Measurements from ENCODE around the gene DIDO1.
A peak's percentile ranks its signal among the peaks of the same experiment; 100 is the strongest.

Gene DIDO1

GRCh38 chr20:62832951-62833391 is 93.3 kb downstream of the DIDO1 start:
- H3K4me3 ChIP-seq (IDR thresholded peaks at IDR 0.05; ENCODE audit: insufficient read depth, low read depth, low read length): no peak overlapping the region
- no peaks in the 10 kb centered on the region for H3K36me3 ChIP-seq (ENCODE audit: insufficient read depth)
- H3K27ac ChIP-seq: peak overlapping the region; percentile 85
- no peaks in the 10 kb centered on the region for H4K20me1 ChIP-seq (ENCODE audit: insufficient read depth)
- peaks cover 43% of the 10 kb centered on the region for H3K4me1 ChIP-seq (ENCODE audit: low read depth, poor library complexity, severe bottlenecking)
- TF ChIP-seq CTCF (conservative IDR thresholded peaks at IDR 0.05; ENCODE audit: low read depth, low read length): no peak
- peak overlapping the region; percentile 57 for H3K9ac ChIP-seq
- H3K27me3 ChIP-seq (ENCODE audit: insufficient read depth, low read depth): no peaks in the 10 kb centered on the region
- H3K4me2 ChIP-seq: peak overlapping the region; percentile 64
- H2AFZ ChIP-seq (ENCODE audit: low read depth): peak overlapping the region; percentile 66
- no peaks in the 10 kb centered on the region for H3K79me2 ChIP-seq (ENCODE audit: insufficient read depth, low read depth)

GRCh38 chr20:62832212-62832922 is 93.9 kb downstream of the DIDO1 start:
- Histone ChIP-seq H3K4me2 (peak overlapping the region; percentile 64), H3K27ac (peak overlapping the region; percentile 85)

GRCh38 chr20:62831854-62832211 is 94.5 kb downstream of the DIDO1 start:
- peak overlapping the region; percentile 66 for H2AFZ ChIP-seq (ENCODE audit: low read depth)
- peaks cover 34% of the 10 kb centered on the region for H3K4me1 ChIP-seq (ENCODE audit: low read depth, poor library complexity, severe bottlenecking)
- no peaks in the 10 kb centered on the region for H3K27me3 ChIP-seq (ENCODE audit: insufficient read depth, low read depth)
- no peaks in the 10 kb centered on the region for H3K79me2 ChIP-seq (ENCODE audit: insufficient read depth, low read depth)
- TF ChIP-seq CTCF (conservative IDR thresholded peaks at IDR 0.05; ENCODE audit: low read depth, low read length): no peak
- H3K4me2 ChIP-seq: peak overlapping the region; percentile 64
- H3K9ac ChIP-seq: peak overlapping the region; percentile 25; the same call in 1 of the 2 replicates
- peak overlapping the region; percentile 85 for H3K27ac ChIP-seq
- H4K20me1 ChIP-seq (ENCODE audit: insufficient read depth): no peaks in the 10 kb centered on the region
- H3K4me3 ChIP-seq (IDR thresholded peaks at IDR 0.05; ENCODE audit: insufficient read depth, low read depth, low read length): no peak overlapping the region
- no peaks in the 10 kb centered on the region for H3K36me3 ChIP-seq (ENCODE audit: insufficient read depth)

More at GRCh38 chr20:62832212-62832922, 93.9 kb downstream of the DIDO1 start:
- Histone ChIP-seq H4K20me1 (ENCODE audit: insufficient read depth) (no peaks in the 10 kb centered on the region), H3K9ac (peak overlapping the region; percentile 57; the same call in 1 of the 2 replicates), H3K4me3 (IDR thresholded peaks at IDR 0.05; ENCODE audit: insufficient read depth, low read depth, low read length) (no peak overlapping the region), H3K27me3 (ENCODE audit: insufficient read depth, low read depth) (no peaks in the 10 kb centered on the region), H3K4me1 (ENCODE audit: low read depth, poor library complexity, severe bottlenecking) (peaks cover 38% of the 10 kb centered on the region), H3K79me2 (ENCODE audit: insufficient read depth, low read depth) (no peaks in the 10 kb centered on the region), H3K36me3 (ENCODE audit: insufficient read depth) (no peaks in the 10 kb centered on the region), H2AFZ (ENCODE audit: low read depth) (peak overlapping the region; percentile 66)
- TF ChIP-seq CTCF (conservative IDR thresholded peaks at IDR 0.05; ENCODE audit: low read depth, low read length): no peak; the same call in 1 of the 2 replicates

- Histone ChIP-seq H3K4me2 (peak overlapping the region; percentile 64), H3K36me3 (ENCODE audit: insufficient read depth) (no peaks in the 10 kb centered on the region), H2AFZ (ENCODE audit: low read depth) (peak overlapping the region; percentile 66; the same call in 1 of the 2 replicates), H4K20me1 (ENCODE audit: insufficient read depth) (no peaks in the 10 kb centered on the region), H3K27ac (peak overlapping the region; percentile 85; the same call in 1 of the 2 replicates), H3K27me3 (ENCODE audit: insufficient read depth, low read depth) (no peaks in the 10 kb centered on the region), H3K9ac (no peak overlapping the region), H3K4me3 (IDR thresholded peaks at IDR 0.05; ENCODE audit: insufficient read depth, low read depth, low read length) (no peak overlapping the region), H3K4me1 (ENCODE audit: low read depth, poor library complexity, severe bottlenecking) (peaks cover 34% of the 10 kb centered on the region), H3K79me2 (ENCODE audit: insufficient read depth, low read depth) (no peaks in the 10 kb centered on the region)
- no peak for TF ChIP-seq CTCF (conservative IDR thresholded peaks at IDR 0.05; ENCODE audit: low read depth, low read length)
Measured at GRCh38 chr20:62831361-62831788, 94.9 kb downstream of the DIDO1 start.
